Measurements from ENCODE around the gene BST2. TPM values are rescaled to one million over a fixed set of nuclear protein-coding genes. Genes with fewer than 3 reads are reported as not detected.

BST2 gene
- total RNA-seq, 1 experiment from 2014 or later, result not detected

Other genes starting within 250 kb of the BST2 start
- 30.5 and 36.4 TPM in 2 replicates for gene USE1, start 190.3 kb downstream of the BST2 start, total RNA-seq (2014; rRNA removed; shearing (Covaris generic))
- 3.6 and 8.1 TPM in 2 replicates for gene OCEL1, start 179.4 kb downstream of the BST2 start, total RNA-seq (2014; rRNA removed; shearing (Covaris generic))
- gene NR2F6, start 159.7 kb downstream of the BST2 start, total RNA-seq (2014; rRNA removed; shearing (Covaris generic)), result 84.2 and 89.7 TPM in 2 replicates
- gene USHBP1, start 140.9 kb downstream of the BST2 start, total RNA-seq (2014; rRNA removed; shearing (Covaris generic)), result 0.07 TPM in 1 of 2 replicates, not detected in the other
- 248 and 260 TPM in 2 replicates for gene BABAM1, start 138.2 kb downstream of the BST2 start, total RNA-seq (2014; rRNA removed; shearing (Covaris generic))
- gene ANKLE1, start 123.7 kb downstream of the BST2 start, total RNA-seq (2014; rRNA removed; shearing (Covaris generic)), result 0.35 and 1.3 TPM in 2 replicates
- 0.23 and 0.24 TPM in 2 replicates for gene ABHD8, start 102.2 kb downstream of the BST2 start, total RNA-seq (2014; rRNA removed; shearing (Covaris generic))
- 111 and 122 TPM in 2 replicates for gene MRPL34, start 99.8 kb downstream of the BST2 start, total RNA-seq (2014; rRNA removed; shearing (Covaris generic))
- 33.0 and 48.1 TPM in 2 replicates for gene DDA1, start 96.1 kb downstream of the BST2 start, total RNA-seq (2014; rRNA removed; shearing (Covaris generic))
- 2.1 and 2.3 TPM in 2 replicates for gene ANO8, start 70.8 kb downstream of the BST2 start, total RNA-seq (2014; rRNA removed; shearing (Covaris generic))
- 38.2 and 43.3 TPM in 2 replicates for gene GTPBP3, start 68.1 kb downstream of the BST2 start, total RNA-seq (2014; rRNA removed; shearing (Covaris generic))
- not detected in 2 replicates for gene PLVAP, start 28.3 kb downstream of the BST2 start, total RNA-seq (2014; rRNA removed; shearing (Covaris generic))
- gene CCDC194, start 11.4 kb downstream of the BST2 start, total RNA-seq (2014; rRNA removed; shearing (Covaris generic)), result not detected in 2 replicates
- 72.1 and 78.0 TPM in 2 replicates for gene MVB12A, start 14.4 kb upstream of the BST2 start, total RNA-seq (2014; rRNA removed; shearing (Covaris generic))
- not detected in 2 replicates for gene TMEM221, start 43.0 kb upstream of the BST2 start, total RNA-seq (2014; rRNA removed; shearing (Covaris generic))
- gene NXNL1, start 55.3 kb upstream of the BST2 start, total RNA-seq (2014; rRNA removed; shearing (Covaris generic)), result not detected in 2 replicates
- 8.9 and 9.1 TPM in 2 replicates for gene SLC27A1, start 64.9 kb upstream of the BST2 start, total RNA-seq (2014; rRNA removed; shearing (Covaris generic))
- gene PGLS, start 106.0 kb upstream of the BST2 start, total RNA-seq (2014; rRNA removed; shearing (Covaris generic)), result 61.6 and 75.0 TPM in 2 replicates
- 66.6 and 91.8 TPM in 2 replicates for gene COLGALT1, start 150.0 kb upstream of the BST2 start, total RNA-seq (2014; rRNA removed; shearing (Covaris generic))

All from HT1080 (cell line).